HepG2 (cell line): ENCODE measurements around the gene SLC16A4. TPM values are rescaled to one million over a fixed set of nuclear protein-coding genes. Genes with fewer than 3 reads are reported as not detected.

Experiments used
- FLYWCH1 ChIP-seq: sonication (generic); formaldehyde crosslinking; IDR thresholded peaks from 2 replicates; pipeline ENCODE4 v1.8.1; 2023; ENCODE audit warnings: mild to moderate bottlenecking, missing genetic modification reagents
- KLF9 ChIP-seq: IDR thresholded peaks from 2 replicates; pipeline ENCODE4 v1.6.1; 2016; ENCODE audit warnings: low read depth
- MAFF ChIP-seq: IDR thresholded peaks from 2 replicates; pipeline ENCODE4 v1.6.1; 2011; ENCODE audit warnings: low read depth, low read length, improper control_type of control experiment
- MED13 ChIP-seq: sonication (generic); formaldehyde crosslinking; IDR thresholded peaks from 2 replicates; pipeline ENCODE4 v1.5.0; 2020; ENCODE audit warnings: missing genetic modification reagents
- NFKBIZ ChIP-seq: IDR thresholded peaks from 2 replicates; pipeline ENCODE4 v1.6.1; 2018; ENCODE audit warnings: missing genetic modification reagents, missing compliant biosample characterization
- RBM39 ChIP-seq: fragments of 200-400 bp; formaldehyde crosslinking; IDR thresholded peaks from one replicate; pipeline ENCODE4 v1.6.1; 2018; ENCODE audit warnings: antibody characterized with exemption, mild to moderate bottlenecking, low read depth, low read length; ENCODE audit not compliant: poor library complexity, severe bottlenecking
- SNRNP70 ChIP-seq: fragments of 200-400 bp; formaldehyde crosslinking; IDR thresholded peaks from 2 replicates; pipeline ENCODE4 v1.6.1; 2017; ENCODE audit warnings: mild to moderate bottlenecking, low read depth, low read length, moderate library complexity
- ZBTB1 ChIP-seq: sonication (generic); formaldehyde crosslinking; IDR thresholded peaks from 2 replicates; pipeline ENCODE4 v1.4.0; 2020; ENCODE audit warnings: missing genetic modification reagents, borderline replicate concordance
- ZNF10 ChIP-seq: sonication (generic); formaldehyde crosslinking; IDR thresholded peaks from 2 replicates; pipeline ENCODE4 v1.4.0; 2020; ENCODE audit warnings: mild to moderate bottlenecking, low read depth, missing genetic modification reagents, borderline replicate concordance
- ZNF350 ChIP-seq: sonication (generic); formaldehyde crosslinking; IDR thresholded peaks from 2 replicates; pipeline ENCODE4 v1.4.0; 2020; ENCODE audit warnings: mild to moderate bottlenecking, low read depth, missing genetic modification reagents, borderline replicate concordance
- ZNF557 ChIP-seq: sonication (generic); formaldehyde crosslinking; IDR thresholded peaks from 2 replicates; pipeline ENCODE4 v1.4.0; 2020; ENCODE audit warnings: missing genetic modification reagents
- ZNF572 ChIP-seq: sonication (generic); formaldehyde crosslinking; IDR thresholded peaks from 2 replicates; pipeline ENCODE4 v1.5.1; 2020; ENCODE audit warnings: mild to moderate bottlenecking, missing genetic modification reagents
- ZNF598 ChIP-seq: sonication (generic); formaldehyde crosslinking; IDR thresholded peaks from 2 replicates; pipeline ENCODE4 v1.5.1; 2020; ENCODE audit warnings: mild to moderate bottlenecking, missing genetic modification reagents, borderline replicate concordance
- ZNF605 ChIP-seq: sonication (generic); formaldehyde crosslinking; IDR thresholded peaks from 2 replicates; pipeline ENCODE4 v1.8.0; 2022; ENCODE audit warnings: mild to moderate bottlenecking, missing genetic modification reagents
- polyA plus RNA-seq, 8 experiments: library from polyadenylated mRNA; depleted of rRNA in 3 of 8; stranded (reverse) in 7 of 8; unstranded in 1 of 8; fragments of >200 nt; fragmentation: Illumina TruSeq in 4 of 8; extraction: Trizol in 4 of 8; gene quantifications; 2 replicates each; pipeline versions ENCODE4 v1.2.1 to v1.2.3, GENCODE V29; 2011 to 2016; ENCODE audit warnings: low read depth in 4 of 8, missing spikeins in 1 of 8, mixed read lengths in 1 of 8; ENCODE audit not compliant: insufficient read depth in 1 of 8
- total RNA-seq, 5 experiments: library from RNA; depleted of rRNA; stranded (reverse); fragments of >200 nt; fragmentation: Illumina TruSeq; extraction: Trizol; gene quantifications; 2 replicates each; pipeline ENCODE4 v1.2.3, GENCODE V29; 2016; ENCODE audit warnings: low read depth in 1 of 5
- TF ChIP-seq, protein P1 (sequence below): IDR thresholded peaks from 2 replicates; pipeline ENCODE4 v1.6.1; 2016; ENCODE audit warnings: mild to moderate bottlenecking
- TF ChIP-seq, protein P2 (sequence below): sonication (generic); formaldehyde crosslinking; IDR thresholded peaks from 2 replicates; pipeline ENCODE4 v1.5.0; 2020; ENCODE audit warnings: mild to moderate bottlenecking, missing genetic modification reagents
- TF ChIP-seq, protein P3 (sequence below): sonication (generic); formaldehyde crosslinking; IDR thresholded peaks from 2 replicates; pipeline ENCODE4 v1.5.1; 2020; ENCODE audit warnings: mild to moderate bottlenecking, missing genetic modification reagents, borderline replicate concordance
- TF ChIP-seq, protein P4 (sequence below): sonication (generic); formaldehyde crosslinking; IDR thresholded peaks from 2 replicates; pipeline ENCODE4 v1.4.0; 2020; ENCODE audit warnings: missing genetic modification reagents

Gene SLC16A4
- total and polyA plus RNA-seq, 2 of the 13 experiments (the other 11 are each of a cell fraction or from before 2014, with no cell fraction given), result 1.1 to 1.5 TPM

DNA sequence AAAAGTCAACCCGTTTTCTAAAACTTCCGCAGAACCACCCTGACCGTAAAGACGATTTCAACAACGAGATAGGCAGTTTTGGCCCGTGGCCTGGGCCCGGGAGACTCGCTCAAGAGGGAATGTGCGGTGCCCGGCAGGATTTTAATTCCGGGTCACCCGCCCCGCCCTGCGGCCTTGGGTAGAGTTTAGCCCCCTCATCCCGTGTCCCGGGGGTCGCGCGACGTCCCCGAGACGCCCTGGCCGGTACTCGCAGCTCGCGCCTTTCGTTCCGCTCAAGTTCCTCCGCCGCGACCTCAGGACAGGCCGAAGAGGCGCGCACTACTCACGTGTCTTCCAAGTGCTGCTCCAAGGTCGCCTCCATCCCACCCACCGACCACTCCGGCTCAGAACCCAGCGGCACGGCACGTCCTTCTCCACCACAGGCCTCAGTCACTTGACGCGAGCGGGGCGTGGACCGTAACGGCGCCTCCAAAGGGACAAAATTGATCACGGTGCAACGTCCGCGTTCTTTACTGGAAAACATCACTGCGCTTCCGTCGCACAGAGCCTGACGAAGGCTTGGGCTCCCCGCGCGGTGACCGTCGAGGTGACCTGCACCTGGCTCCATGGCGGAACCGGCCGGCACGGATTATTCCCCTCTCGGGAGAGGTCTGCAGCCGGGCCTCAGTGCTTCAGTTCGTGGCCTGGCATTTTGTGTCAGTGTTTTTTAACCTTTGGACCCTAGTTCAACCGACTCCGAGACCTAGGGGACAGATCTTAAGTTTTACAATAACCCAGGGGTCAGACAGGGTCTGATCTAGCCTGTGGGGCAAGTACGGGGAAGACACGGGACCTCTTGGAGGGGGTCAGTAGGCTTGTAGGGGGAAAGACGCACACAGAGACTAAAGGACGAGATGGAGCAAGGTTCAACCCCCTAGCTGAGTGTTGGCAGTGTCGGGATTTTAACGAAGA lies 16.7 kb upstream of the SLC16A4 start, which contains the start of gene LAMTOR5 (continued):
- TF ChIP-seq, protein P1, sequence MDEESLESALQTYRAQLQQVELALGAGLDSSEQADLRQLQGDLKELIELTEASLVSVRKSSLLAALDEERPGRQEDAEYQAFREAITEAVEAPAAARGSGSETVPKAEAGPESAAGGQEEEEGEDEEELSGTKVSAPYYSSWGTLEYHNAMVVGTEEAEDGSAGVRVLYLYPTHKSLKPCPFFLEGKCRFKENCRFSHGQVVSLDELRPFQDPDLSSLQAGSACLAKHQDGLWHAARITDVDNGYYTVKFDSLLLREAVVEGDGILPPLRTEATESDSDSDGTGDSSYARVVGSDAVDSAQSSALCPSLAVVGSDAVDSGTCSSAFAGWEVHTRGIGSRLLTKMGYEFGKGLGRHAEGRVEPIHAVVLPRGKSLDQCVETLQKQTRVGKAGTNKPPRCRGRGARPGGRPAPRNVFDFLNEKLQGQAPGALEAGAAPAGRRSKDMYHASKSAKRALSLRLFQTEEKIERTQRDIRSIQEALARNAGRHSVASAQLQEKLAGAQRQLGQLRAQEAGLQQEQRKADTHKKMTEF, result peak; percentile 91
- TF ChIP-seq ZNF10 (CRISPR knock-in tag), result no peak
- TF ChIP-seq KLF9 (CRISPR knock-in tag), result no peak
- no peak for TF ChIP-seq ZNF598
- no peak for TF ChIP-seq RBM39
- TF ChIP-seq, protein P2, sequence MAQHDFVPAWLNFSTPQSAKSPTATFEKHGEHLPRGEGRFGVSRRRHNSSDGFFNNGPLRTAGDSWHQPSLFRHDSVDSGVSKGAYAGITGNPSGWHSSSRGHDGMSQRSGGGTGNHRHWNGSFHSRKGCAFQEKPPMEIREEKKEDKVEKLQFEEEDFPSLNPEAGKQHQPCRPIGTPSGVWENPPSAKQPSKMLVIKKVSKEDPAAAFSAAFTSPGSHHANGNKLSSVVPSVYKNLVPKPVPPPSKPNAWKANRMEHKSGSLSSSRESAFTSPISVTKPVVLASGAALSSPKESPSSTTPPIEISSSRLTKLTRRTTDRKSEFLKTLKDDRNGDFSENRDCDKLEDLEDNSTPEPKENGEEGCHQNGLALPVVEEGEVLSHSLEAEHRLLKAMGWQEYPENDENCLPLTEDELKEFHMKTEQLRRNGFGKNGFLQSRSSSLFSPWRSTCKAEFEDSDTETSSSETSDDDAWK (CRISPR knock-in tag), result no peak
- no peak for TF ChIP-seq FLYWCH1 (CRISPR knock-in tag)
- TF ChIP-seq ZNF572 (CRISPR knock-in tag), result peak; percentile 90
- TF ChIP-seq MED13 (CRISPR knock-in tag), result peak; percentile 80; the same call in 1 of the 2 replicates
- no peak for TF ChIP-seq SNRNP70
- TF ChIP-seq ZNF557 (CRISPR knock-in tag), result peak; percentile 89
- TF ChIP-seq, protein P3, sequence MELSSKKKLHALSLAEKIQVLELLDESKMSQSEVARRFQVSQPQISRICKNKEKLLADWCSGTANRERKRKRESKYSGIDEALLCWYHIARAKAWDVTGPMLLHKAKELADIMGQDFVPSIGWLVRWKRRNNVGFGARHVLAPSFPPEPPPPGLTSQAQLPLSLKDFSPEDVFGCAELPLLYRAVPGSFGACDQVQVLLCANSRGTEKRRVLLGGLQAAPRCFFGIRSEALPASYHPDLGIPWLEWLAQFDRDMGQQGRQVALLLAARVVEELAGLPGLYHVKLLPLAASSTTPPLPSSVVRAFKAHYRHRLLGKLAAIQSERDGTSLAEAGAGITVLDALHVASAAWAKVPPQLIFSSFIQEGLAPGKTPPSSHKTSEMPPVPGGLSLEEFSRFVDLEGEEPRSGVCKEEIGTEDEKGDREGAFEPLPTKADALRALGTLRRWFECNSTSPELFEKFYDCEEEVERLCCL (CRISPR knock-in tag), result peak; percentile 79; the same call in 1 of the 2 replicates
- TF ChIP-seq ZNF605 (CRISPR knock-in tag), result peak; percentile 77
- TF ChIP-seq MAFF, result 0 out of 2 replicates have a peak, but pooled peaks have one; percentile 3
- 0 out of 2 replicates have a peak, but pooled peaks have one; percentile 48 for TF ChIP-seq NFKBIZ (CRISPR knock-in tag)
- TF ChIP-seq, protein P4, sequence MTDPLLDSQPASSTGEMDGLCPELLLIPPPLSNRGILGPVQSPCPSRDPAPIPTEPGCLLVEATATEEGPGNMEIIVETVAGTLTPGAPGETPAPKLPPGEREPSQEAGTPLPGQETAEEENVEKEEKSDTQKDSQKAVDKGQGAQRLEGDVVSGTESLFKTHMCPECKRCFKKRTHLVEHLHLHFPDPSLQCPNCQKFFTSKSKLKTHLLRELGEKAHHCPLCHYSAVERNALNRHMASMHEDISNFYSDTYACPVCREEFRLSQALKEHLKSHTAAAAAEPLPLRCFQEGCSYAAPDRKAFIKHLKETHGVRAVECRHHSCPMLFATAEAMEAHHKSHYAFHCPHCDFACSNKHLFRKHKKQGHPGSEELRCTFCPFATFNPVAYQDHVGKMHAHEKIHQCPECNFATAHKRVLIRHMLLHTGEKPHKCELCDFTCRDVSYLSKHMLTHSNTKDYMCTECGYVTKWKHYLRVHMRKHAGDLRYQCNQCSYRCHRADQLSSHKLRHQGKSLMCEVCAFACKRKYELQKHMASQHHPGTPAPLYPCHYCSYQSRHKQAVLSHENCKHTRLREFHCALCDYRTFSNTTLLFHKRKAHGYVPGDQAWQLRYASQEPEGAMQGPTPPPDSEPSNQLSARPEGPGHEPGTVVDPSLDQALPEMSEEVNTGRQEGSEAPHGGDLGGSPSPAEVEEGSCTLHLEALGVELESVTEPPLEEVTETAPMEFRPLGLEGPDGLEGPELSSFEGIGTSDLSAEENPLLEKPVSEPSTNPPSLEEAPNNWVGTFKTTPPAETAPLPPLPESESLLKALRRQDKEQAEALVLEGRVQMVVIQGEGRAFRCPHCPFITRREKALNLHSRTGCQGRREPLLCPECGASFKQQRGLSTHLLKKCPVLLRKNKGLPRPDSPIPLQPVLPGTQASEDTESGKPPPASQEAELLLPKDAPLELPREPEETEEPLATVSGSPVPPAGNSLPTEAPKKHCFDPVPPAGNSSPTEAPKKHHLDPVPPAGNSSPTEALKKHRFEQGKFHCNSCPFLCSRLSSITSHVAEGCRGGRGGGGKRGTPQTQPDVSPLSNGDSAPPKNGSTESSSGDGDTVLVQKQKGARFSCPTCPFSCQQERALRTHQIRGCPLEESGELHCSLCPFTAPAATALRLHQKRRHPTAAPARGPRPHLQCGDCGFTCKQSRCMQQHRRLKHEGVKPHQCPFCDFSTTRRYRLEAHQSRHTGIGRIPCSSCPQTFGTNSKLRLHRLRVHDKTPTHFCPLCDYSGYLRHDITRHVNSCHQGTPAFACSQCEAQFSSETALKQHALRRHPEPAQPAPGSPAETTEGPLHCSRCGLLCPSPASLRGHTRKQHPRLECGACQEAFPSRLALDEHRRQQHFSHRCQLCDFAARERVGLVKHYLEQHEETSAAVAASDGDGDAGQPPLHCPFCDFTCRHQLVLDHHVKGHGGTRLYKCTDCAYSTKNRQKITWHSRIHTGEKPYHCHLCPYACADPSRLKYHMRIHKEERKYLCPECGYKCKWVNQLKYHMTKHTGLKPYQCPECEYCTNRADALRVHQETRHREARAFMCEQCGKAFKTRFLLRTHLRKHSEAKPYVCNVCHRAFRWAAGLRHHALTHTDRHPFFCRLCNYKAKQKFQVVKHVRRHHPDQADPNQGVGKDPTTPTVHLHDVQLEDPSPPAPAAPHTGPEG (CRISPR knock-in tag), result peak; percentile 81; the same call in 1 of the 2 replicates
- TF ChIP-seq ZBTB1 (CRISPR knock-in tag), result no peak
- peak; percentile 97; the same call in 1 of the 2 replicates for TF ChIP-seq ZNF350
